CD1c-positive myeloid dendritic cell (primary cell): Measurements from ENCODE around the gene GOLGA6A.

Source experiments
- DNase-seq: peaks from one replicate; pipeline ENCODE4 v3.0.0-alpha.2; 2016; ENCODE audit errors: extremely low spot score

The GOLGA6A gene

DNA sequence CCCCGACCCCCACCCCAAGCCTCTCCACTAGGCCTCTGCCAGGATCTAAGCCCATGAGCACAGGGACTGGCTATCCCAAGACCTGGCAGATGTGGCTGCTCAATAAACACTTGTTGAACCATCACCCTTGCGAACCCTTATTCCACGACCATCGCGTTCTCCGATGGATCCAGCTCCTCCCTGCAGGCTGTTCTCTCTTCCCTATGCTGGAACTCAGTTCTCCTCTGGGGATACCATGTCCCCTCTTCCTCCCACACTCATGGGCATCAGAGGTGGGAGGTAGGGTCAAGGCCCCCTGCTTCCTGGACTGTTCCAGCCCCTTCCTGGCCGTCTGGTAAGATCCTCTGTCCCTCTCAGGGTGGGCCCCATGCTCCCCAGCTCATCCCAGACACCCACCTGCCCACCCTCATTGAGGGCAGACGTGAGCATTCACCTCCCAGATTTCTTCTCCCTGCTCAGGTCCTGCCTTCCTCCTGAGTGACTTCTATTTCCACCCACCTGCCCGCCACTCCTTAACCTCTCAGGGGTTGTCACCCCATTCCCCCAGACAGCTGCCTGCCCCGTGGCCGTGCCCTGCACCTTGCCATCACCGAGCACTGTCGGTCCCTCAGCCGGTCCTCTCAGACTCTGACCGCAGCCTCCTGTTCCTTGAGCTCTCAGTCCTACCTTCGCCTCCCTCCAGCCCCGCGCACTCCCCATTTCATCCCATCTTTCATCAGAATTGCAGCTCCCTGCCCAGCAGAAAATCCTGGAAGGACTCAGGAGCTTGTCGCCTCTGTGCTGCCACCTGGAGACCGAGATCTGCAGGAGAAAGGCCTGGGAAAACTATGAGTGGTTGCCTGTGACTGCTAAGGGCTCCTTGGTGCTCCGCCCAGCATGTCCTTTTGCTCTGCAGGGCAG, 45.8 kb downstream of the GOLGA6A start:
- no peak for DNase-seq

DNA sequence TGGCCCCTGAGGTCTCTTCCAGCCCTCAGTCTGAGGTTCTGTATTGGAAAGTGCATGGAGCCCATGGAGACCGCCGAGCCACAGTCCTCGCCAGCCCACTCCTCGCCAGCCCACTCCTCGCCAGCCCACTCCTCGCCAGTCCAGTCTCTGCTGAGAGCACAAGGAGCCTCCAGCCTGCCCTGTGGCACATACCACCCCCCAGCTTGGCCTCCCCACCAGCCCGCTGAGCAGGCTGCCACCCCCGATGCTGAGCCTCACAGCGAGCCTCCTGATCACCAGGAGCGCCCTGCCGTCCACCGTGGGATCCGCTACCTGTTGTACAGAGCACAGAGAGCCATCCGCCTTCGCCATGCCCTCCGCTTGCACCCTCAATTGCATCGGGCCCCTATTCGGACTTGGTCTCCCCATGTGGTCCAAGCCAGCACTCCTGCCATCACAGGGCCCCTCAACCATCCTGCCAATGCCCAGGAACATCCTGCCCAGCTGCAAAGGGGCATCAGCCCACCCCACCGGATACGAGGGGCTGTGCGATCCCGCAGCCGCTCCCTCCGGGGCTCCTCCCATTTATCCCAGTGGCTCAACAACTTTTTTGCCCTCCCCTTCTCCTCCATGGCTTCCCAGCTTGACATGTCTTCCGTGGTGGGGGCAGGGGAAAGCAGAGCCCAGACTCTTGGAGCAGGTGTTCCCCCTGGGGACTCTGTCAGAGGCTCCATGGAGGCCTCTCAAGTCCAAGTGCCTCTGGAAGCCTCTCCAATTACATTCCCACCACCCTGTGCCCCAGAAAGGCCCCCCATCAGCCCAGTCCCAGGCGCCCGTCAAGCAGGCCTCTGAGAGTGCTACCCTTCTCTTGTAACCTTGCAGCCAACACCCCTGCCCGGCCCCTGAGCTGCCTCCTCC, 47.0 kb downstream of the GOLGA6A start:
- no peak for DNase-seq

DNA sequence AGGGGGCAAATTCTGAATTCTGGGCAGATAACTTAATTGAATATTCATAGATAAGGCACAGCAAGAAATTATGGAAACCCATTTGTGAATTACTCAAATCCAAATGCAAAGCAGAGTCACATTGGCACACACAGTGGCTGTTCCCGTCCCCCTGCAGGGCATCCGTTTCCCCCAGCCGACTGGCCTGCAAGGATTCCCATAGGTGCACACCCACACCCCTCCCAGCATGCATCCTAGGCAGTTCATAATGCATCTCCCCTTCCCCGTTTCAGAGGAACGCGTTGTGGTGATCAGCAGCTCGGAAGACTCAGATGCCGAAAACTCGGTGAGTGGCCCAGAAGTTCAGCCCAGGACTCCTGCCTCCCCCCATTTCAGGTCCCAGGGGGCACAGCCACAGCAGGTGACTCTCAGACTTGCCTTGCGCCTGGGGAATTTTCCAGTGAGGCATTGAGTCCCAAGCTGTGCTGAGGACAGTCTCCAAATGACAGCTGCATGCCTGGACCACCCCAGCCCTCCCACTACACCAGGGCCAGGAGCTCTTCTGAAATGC, 48.1 kb downstream of the GOLGA6A start:
- no peak for DNase-seq

DNA sequence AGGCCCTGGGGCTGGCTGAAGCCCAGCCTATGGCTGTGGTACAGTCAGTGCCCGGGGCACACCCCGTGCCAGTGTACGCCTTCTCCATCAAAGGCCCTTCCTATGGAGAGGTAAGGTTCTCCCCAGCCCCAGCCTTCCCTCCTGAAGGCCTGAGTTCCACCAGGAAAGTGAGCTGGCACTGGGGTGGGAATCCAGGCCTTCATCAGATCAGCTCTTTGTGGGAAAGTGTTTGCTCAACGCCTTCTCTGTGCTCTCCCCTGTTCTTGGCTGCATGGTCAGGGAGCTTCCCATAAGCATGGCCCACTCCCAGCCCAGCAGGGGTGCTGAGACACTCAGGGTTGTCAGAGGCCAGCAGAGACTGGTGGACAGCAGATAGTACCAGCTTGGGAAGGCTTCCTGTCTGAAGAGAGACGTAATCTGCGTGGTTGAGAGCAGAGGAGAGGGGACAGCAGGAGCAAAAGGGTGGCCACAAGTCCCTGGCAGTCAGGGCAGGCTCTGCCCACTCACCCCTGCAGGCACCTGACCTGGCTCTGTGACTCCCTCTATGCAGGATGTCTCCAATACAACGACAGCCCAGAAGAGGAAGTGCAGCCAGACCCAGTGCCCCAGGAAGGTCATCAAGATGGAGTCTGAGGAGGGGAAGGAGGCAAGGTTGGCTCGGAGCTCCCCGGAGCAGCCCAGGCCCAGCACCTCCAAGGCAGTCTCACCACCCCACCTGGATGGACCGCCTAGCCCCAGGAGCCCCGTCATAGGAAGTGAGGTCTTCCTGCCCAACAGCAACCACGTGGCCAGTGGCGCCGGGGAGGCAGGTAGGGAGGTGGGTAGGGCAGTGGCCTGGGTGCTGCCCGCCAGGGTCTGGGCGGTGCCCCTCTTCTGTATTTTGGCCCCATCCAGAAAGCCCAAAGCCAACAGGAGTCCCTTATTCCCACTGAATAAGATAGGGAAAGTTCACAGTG, 49.5 kb downstream of the GOLGA6A start:
- peak; percentile 51 for DNase-seq

DNA sequence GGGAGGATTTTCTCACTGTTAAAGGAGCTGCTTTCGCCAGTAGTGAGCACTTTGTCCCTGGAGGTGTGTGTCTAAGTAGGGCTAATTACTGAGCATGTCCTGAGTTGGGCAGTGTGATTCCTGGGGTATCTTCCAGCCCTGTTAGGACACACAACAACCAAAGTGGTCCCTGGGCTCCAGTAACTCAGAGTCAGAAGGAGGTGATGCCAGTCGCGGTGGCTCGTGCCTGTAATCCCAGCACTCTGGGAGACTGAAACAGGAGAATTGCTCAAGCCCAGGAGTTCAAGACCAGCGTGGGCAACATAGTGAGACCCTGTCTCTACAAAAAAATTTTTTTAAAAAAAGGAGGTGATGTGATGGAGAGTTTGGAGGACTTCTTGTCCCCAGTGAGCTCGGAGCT, 50.3 kb downstream of the GOLGA6A start:
- no peak for DNase-seq

DNA sequence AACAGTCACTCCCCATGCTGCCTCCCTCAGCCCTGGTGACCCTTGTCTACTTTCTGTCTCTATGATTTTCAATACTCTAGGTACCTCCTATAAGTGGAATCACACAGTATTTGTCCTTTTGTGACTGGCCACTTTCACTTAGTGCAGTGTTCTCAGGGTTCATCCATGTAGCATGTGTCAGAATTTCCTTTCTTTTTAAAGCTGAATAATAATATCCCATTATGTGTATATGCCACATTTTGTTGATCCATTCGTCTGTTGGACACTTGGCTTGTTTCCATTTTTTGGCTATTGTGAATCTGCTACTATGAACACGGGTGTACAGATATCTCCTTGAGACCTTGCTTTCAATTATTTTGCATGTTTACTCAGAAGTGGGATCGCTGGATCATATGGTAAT, 53.7 kb downstream of the GOLGA6A start:
- DNase-seq, result no peak

DNA sequence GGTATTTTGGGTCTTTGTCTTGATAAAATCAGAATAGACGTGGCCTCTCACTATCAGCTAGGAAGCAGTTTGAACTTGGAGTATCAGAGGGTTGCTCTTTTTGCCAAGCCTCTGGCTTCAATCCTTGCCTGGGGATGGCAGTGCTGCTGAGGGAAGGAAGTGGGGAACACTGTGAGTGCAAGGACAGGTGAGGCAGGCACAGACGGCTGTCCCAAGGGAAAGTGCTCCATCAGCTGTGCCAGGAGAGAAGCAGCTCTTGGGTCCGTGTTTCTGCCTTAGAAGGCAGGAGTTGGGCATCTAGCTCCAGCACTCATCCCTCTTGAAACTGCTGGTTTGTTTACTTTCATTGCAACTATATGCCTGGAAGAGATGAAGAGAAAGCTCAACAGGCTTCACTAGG, 54.7 kb downstream of the GOLGA6A start:
- DNase-seq, result no peak

DNA sequence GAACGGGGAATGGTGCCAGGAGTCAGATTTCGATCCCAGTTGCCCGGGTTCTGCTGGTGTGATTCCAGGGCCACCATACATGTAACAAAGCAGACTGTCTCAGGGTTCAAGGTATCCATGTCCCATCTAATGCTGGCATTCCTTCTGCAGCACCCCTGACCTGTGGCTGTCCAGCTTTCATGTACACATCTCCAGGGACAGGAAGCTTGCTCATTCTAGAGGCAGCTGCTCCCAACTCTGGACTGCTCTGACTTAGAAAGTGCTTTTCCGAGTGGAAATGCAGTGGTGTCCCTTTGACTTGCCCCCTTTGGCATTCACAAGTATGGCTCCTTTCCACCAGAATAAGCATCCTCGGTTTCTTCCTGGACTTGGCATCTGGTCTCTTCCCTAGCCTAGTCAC, 56.9 kb downstream of the GOLGA6A start:
- no peak for DNase-seq

DNA sequence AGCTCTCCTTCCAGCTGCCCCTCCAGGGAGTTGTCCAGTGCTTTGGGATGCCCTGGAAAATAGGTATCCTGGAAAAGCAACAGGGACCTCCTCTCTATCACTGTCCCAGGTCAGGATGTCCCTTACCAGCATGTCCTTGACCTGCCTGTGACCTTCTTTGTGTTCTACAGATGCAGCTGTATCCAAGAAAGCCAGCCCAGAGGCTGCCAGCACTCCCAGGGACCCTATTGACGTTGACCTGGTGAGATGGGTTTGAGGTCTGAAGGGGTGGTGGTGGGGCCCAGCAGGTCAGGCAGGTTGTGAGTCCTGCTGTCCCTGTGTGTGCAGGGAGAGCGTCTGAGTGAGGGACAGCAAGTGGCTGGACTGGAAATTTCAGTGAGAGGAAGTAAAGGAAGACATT, 57.7 kb downstream of the GOLGA6A start:
- DNase-seq, result no peak

DNA sequence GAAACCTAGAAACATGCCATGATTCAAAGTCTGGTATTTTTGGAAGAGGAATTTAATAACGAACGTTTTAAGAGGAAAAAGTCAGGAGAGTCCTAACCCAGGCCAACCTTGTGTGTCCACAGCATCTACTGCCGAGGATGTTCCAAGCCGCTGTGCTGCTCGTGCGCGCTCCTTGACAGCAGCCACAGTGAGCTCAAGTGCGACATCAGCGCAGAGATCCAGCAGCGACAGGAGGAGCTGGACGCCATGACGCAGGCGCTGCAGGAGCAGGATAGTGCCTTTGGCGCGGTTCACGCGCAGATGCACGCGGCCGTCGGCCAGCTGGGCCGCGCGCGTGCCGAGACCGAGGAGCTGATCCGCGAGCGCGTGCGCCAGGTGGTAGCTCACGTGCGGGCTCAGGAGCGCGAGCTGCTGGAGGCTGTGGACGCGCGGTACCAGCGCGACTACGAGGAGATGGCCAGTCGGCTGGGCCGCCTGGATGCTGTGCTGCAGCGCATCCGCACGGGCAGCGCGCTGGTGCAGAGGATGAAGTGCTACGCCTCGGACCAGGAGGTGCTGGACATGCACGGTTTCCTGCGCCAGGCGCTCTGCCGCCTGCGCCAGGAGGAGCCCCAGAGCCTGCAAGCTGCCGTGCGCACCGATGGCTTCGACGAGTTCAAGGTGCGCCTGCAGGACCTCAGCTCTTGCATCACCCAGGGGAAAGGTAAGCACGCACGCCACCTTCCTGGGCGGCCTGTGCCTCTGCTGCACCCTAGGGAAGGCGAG, 59.5 kb downstream of the GOLGA6A start:
- DNase-seq, result no peak
